Activated CD8-positive, alpha-beta memory T cell treated with anti-CD3 and anti-CD28 coated beads for 4 hours (primary cell): ENCODE measurements around the gene LY9.

Experiments used
- DNase-seq, 2 donors: peaks; one replicate each; pipeline ENCODE4 v3.0.0-alpha.2; 2020; ENCODE audit warnings: low read depth in 2 of 2

The LY9 gene

GRCh38 chr1:160800645-160801408 is 4.9 kb downstream of the LY9 start:
- DNase-seq = no peak

GRCh38 chr1:160801836-160802580 is 6.0 kb downstream of the LY9 start:
- DNase-seq = no peak

- DNase-seq = no peak
Observed at GRCh38 chr1:160806109-160806665, 10.2 kb downstream of the LY9 start.

GRCh38 chr1:160806784-160807183 is 10.8 kb downstream of the LY9 start:
- DNase-seq = no peak

- no peak for DNase-seq
Observed at GRCh38 chr1:160807247-160807646, 11.3 kb downstream of the LY9 start.

- no peak for DNase-seq
Observed at GRCh38 chr1:160807738-160808137, 11.8 kb downstream of the LY9 start.

GRCh38 chr1:160808289-160808688 is 12.3 kb downstream of the LY9 start:
- DNase-seq = no peak

- DNase-seq = no peak
Observed at GRCh38 chr1:160810486-160810885, 14.5 kb downstream of the LY9 start.

GRCh38 chr1:160811147-160811546 is 15.2 kb downstream of the LY9 start:
- DNase-seq = no peak

GRCh38 chr1:160813215-160813614 is 17.2 kb downstream of the LY9 start:
- DNase-seq = no peak

GRCh38 chr1:160814316-160814715 is 18.3 kb downstream of the LY9 start:
- no peak for DNase-seq

- no peak for DNase-seq
Observed at GRCh38 chr1:160814856-160815255, 18.9 kb downstream of the LY9 start.

GRCh38 chr1:160818207-160818937 is 22.4 kb downstream of the LY9 start:
- DNase-seq = no peak

GRCh38 chr1:160819186-160819585 is 23.2 kb downstream of the LY9 start:
- no peak for DNase-seq

GRCh38 chr1:160821627-160822026 is 25.7 kb downstream of the LY9 start:
- no peak for DNase-seq

GRCh38 chr1:160823296-160823695 is 27.3 kb downstream of the LY9 start:
- no peak for DNase-seq

- no peak for DNase-seq
Observed at GRCh38 chr1:160826546-160826945, 30.6 kb downstream of the LY9 start.

- DNase-seq = no peak
Observed at GRCh38 chr1:160827418-160827817, 31.4 kb downstream of the LY9 start.

- no peak for DNase-seq
Observed at GRCh38 chr1:160829766-160830165, 33.8 kb downstream of the LY9 start.

- DNase-seq = peak; percentile 54 to 59
Observed at GRCh38 chr1:160830321-160831153, 34.6 kb downstream of the LY9 start.

GRCh38 chr1:160834945-160835565 is 39.1 kb downstream of the LY9 start:
- no peak for DNase-seq
